ENCODE results near the gene A2M. TPM values are rescaled to one million over a fixed set of nuclear protein-coding genes. Genes with fewer than 3 reads are reported as not detected.

Gene A2M
- total RNA-seq, 4 donors from 2014 or later: 77.1 to 135 (median 126) TPM

GRCh38 chr12:9071518-9071917, 44.2 kb downstream of the A2M start:
- Histone ChIP-seq H3K4me1 (no peaks in the 10 kb centered on the region), H3K4me3 (no peak overlapping the region), H3K27me3 (no peaks in the 10 kb centered on the region), H3K36me3 (peaks cover 0 to 70% of the 10 kb centered on the region in 2 donors), H3K27ac (no peak overlapping the region), H3K9me3 (no peaks in the 10 kb centered on the region)
- ATAC-seq: no peak
- in situ Hi-C loops (cut with MboI; ENCODE audit: low sequenced_read_pairs in 4 of 4): loop anchor here in 1 of 4 donors (25.0 kb wide), 1 partner anchor 384 kb away; the partner anchor contains the start of gene RIMKLB
- intact Hi-C loops (cut with DNase I; ENCODE audit: low total_unique reads): no loop called here
- DNase-seq: no peak
- TF ChIP-seq CTCF (IDR thresholded peaks at IDR 0.05 in 4 of 5, conservative IDR thresholded peaks at IDR 0.05 in 1 of 5) (no peak), POLR2A (IDR thresholded peaks at IDR 0.05) (no peak)

GRCh38 chr12:9070351-9070750, 45.4 kb downstream of the A2M start:
- no peak for ATAC-seq
- DNase-seq: no peak
- H3K27me3 ChIP-seq: no peaks in the 10 kb centered on the region
- in situ Hi-C loops (cut with MboI; ENCODE audit: low sequenced_read_pairs in 4 of 4): loop anchor here in 1 of 4 donors (25.0 kb wide), 1 partner anchor 383 kb away; the partner anchor contains the start of gene RIMKLB
- no peak overlapping the region for H3K27ac ChIP-seq
- peaks cover 0 to 3% of the 10 kb centered on the region in 2 donors for H3K4me1 ChIP-seq
- H3K4me3 ChIP-seq: no peak overlapping the region
- no peak for TF ChIP-seq POLR2A (IDR thresholded peaks at IDR 0.05)
- no peak for TF ChIP-seq CTCF (IDR thresholded peaks at IDR 0.05 in 4 of 5, conservative IDR thresholded peaks at IDR 0.05 in 1 of 5)
- intact Hi-C loops (cut with DNase I; ENCODE audit: low total_unique reads): no loop called here
- peaks cover 0 to 63% of the 10 kb centered on the region in 2 donors for H3K36me3 ChIP-seq
- H3K9me3 ChIP-seq: no peaks in the 10 kb centered on the region

DNA sequence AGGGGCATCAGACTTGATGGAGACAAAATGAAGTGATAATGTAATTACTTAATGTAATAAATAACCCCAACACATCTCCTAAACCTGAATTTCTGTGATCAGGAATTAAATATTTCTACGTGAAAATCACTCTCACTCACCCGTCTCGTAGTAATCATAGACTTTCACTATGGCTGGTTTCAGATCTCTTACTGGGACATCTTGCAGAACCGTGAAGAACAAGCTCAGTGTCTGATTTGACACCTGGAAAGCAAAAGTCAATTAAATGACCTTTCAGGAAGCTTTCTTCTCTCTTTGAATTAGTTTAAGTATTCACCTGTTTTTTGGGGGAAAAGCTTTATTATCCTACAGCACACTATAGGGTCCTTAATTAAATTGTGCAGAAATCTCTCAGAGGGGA, 47.1 kb downstream of the A2M start:
- DNase-seq (no peak), ATAC-seq (no peak)
- Histone ChIP-seq H3K4me1 (peaks cover 4 to 10% of the 10 kb centered on the region in 2 donors), H3K9me3 (no peaks in the 10 kb centered on the region), H3K36me3 (peaks cover 0 to 50% of the 10 kb centered on the region in 2 donors), H3K4me3 (no peak overlapping the region), H3K27me3 (no peaks in the 10 kb centered on the region), H3K27ac (no peak overlapping the region)
- in situ Hi-C loops (cut with MboI; ENCODE audit: low sequenced_read_pairs in 4 of 4) (loop anchor here in 1 of 4 donors (25.0 kb wide), 1 partner anchor 381 kb away; the partner anchor contains the start of gene RIMKLB), intact Hi-C loops (cut with DNase I; ENCODE audit: low total_unique reads) (loop anchor here (5.0 kb wide), 1 partner anchor 371 kb away; the partner anchor contains the start of gene RIMKLB)
- TF ChIP-seq CTCF (IDR thresholded peaks at IDR 0.05 in 4 of 5, conservative IDR thresholded peaks at IDR 0.05 in 1 of 5) (no peak), POLR2A (IDR thresholded peaks at IDR 0.05) (no peak)

- H3K27me3 ChIP-seq: no peaks in the 10 kb centered on the region
- H3K9me3 ChIP-seq: no peaks in the 10 kb centered on the region
- intact Hi-C loops (cut with DNase I; ENCODE audit: low total_unique reads): loop anchor here (5.0 kb wide), 1 partner anchor 371 kb away; the partner anchor contains the start of gene RIMKLB
- in situ Hi-C loops (cut with MboI; ENCODE audit: low sequenced_read_pairs in 4 of 4): loop anchor here in 1 of 4 donors (25.0 kb wide), 1 partner anchor 381 kb away; the partner anchor contains the start of gene RIMKLB
- no peak for ATAC-seq
- DNase-seq: no peak
- TF ChIP-seq POLR2A (IDR thresholded peaks at IDR 0.05) (no peak), CTCF (IDR thresholded peaks at IDR 0.05 in 4 of 5, conservative IDR thresholded peaks at IDR 0.05 in 1 of 5) (no peak)
- peaks cover 0 to 48% of the 10 kb centered on the region in 2 donors for H3K36me3 ChIP-seq
- H3K4me1 ChIP-seq: peaks cover 8 to 12% of the 10 kb centered on the region in 2 donors
- H3K4me3 ChIP-seq: no peak overlapping the region
- no peak overlapping the region for H3K27ac ChIP-seq
These were observed 47.6 kb downstream of the A2M start for GRCh38 chr12:9068086-9068485.
